Ishikawa (cell line): Measurements from ENCODE around the gene LRRTM4.

Source experiments
- CEBPB ChIP-seq: IDR thresholded peaks from 2 replicates; pipeline ENCODE4 v1.6.1; 2012
- CREB1 ChIP-seq: IDR thresholded peaks from 2 replicates; pipeline ENCODE4 v1.6.1; 2012; ENCODE audit warnings: low read depth
- EGR1 ChIP-seq: IDR thresholded peaks from 2 replicates; pipeline ENCODE4 v1.6.1; 2012
- EP300 ChIP-seq: IDR thresholded peaks from 2 replicates; pipeline ENCODE4 v1.6.1; 2012; ENCODE audit warnings: borderline replicate concordance
- FOXM1 ChIP-seq: IDR thresholded peaks from 2 replicates; pipeline ENCODE4 v1.6.1; 2012; ENCODE audit warnings: low read depth, borderline replicate concordance
- MAX ChIP-seq: IDR thresholded peaks from 2 replicates; pipeline ENCODE4 v1.6.1; 2012
- NFIC ChIP-seq: IDR thresholded peaks from 2 replicates; pipeline ENCODE4 v1.6.1; 2012
- REST ChIP-seq: IDR thresholded peaks from 2 replicates; pipeline ENCODE4 v1.6.1; 2012; ENCODE audit warnings: low read depth, mild to moderate bottlenecking
- TAF1 ChIP-seq: IDR thresholded peaks from 2 replicates; pipeline ENCODE4 v1.6.1; 2012; ENCODE audit warnings: low read depth, mild to moderate bottlenecking
- TCF12 ChIP-seq: IDR thresholded peaks from 2 replicates; pipeline ENCODE4 v1.6.1; 2012; ENCODE audit warnings: low read depth
- TEAD4 ChIP-seq: IDR thresholded peaks from 2 replicates; pipeline ENCODE4 v1.6.1; 2012
- YY1 ChIP-seq: IDR thresholded peaks from 2 replicates; pipeline ENCODE4 v1.6.1; 2012; ENCODE audit warnings: low read depth

GRCh38 chr2:77566131-77566530, 44.0 kb upstream of the LRRTM4 start:
- no peak for TF ChIP-seq EGR1
- no peak for TF ChIP-seq YY1
- no peak for TF ChIP-seq TCF12
- TF ChIP-seq CEBPB, result no peak
- no peak for TF ChIP-seq TAF1
- no peak for TF ChIP-seq CREB1
- TF ChIP-seq REST, result no peak
- TF ChIP-seq MAX, result no peak
- no peak for TF ChIP-seq TEAD4
- TF ChIP-seq EP300, result no peak
- TF ChIP-seq FOXM1, result no peak
- TF ChIP-seq NFIC, result no peak
